Stimulated activated CD4-positive, alpha-beta T cell treated with anti-CD3 and anti-CD28 coated beads, Interleukin-2, amount 100 ng/mL, for 48 hours (primary cell): Measurements from ENCODE around the gene AKAP17A.

Experiments used
- DNase-seq, 2 donors: peaks; one replicate each; pipeline ENCODE4 v3.0.0-alpha.2; 2020

Gene AKAP17A

DNA sequence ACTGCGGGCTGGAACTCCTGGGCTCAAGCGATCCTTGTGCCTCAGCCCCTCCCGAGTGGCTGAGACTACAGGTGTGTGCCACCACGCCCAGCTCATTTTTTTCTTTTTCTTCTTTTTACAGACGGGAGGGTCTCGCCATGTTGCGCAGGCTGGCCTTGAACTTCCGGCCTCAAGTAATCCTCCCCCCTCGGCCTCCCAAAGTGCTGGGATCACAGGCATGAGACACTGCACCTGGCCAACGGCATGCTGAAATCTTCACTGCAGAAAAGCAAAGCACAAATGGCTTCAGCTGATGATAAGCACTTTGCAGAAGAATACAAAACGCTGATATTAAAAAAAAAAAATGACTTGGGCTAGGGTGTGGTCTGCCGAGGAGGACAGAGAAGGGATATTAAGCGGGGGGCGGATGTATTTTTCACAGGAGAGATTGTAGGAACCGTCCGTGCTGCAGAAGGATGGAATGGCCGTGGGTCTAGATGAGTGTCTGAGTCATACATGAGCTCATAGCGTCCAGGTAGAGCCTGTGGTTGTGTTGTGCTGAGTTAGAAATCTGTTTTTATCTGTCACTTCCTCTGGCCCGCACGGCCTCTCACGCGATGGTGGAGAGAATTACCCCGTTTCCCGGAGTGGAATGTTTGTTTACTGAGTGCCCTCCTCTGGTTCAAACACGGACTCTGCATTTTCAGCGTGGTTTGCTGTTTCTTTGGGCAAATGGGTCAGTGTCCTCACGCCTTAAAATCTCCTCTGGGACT is 8.5 kb upstream of the AKAP17A start:
- DNase-seq: peak; percentile 40 to 52

- no peak for DNase-seq
Measured at GRCh38 chrX:1584237-1585011, 7.0 kb upstream of the AKAP17A start.

- no peak for DNase-seq
Measured at GRCh38 chrX:1587161-1587560, 4.2 kb upstream of the AKAP17A start.

GRCh38 chrX:1589356-1590130 is 1.9 kb upstream of the AKAP17A start:
- no peak for DNase-seq

DNA sequence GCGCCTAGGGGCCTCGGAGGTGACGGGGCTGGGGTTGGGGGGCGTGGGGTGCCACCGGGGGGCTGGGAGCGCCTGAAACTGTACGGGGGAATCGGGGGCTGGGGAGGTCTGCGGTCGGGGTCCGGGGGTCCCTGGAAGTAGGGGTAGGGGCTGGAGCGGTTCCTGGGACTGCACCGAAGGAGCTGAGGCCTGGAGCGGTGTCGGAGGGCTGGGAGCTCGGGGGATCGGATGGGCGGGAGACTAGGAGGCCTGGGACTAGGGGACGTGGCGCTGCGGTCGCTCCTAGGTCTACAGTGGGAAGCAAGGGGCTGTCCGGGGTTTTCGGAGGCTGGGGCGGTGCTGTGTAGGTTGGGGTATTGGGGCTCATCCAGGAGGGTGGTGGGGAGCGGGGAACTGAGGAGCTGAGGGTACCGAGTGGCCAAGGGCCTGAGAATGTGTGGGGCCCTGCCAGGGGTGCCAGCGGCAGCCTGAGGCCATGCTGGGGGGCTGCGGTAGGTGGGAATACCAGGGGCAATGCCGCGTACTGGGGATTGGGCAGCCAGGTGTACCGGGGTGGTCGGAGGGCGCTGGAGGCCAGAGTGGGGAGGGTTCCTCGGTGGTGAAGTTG is 562 bp downstream of the AKAP17A start:
- no peak for DNase-seq

GRCh38 chrX:1592470-1593142 is 1.2 kb downstream of the AKAP17A start:
- no peak for DNase-seq

GRCh38 chrX:1593286-1594271 is 2.2 kb downstream of the AKAP17A start:
- no peak for DNase-seq

DNA sequence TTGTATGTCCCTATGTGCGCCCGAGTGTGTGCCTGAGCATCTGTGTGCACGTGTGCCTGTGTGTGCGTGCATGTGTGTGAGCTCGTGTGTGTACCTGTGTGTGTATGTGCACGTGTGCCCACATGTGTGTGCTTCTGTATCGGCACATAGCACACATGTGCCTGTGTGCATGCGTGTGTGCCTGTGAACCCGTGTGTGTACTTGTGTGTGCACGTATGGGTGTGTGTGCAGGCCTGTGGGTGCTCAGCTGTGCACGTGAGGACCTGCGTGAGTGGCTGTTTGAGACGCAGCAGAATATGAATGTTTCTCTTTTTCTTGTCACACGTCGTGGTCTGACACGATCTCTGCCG is 4.3 kb downstream of the AKAP17A start:
- DNase-seq: no peak

GRCh38 chrX:1596676-1597344 is 5.4 kb downstream of the AKAP17A start:
- DNase-seq: no peak

DNA sequence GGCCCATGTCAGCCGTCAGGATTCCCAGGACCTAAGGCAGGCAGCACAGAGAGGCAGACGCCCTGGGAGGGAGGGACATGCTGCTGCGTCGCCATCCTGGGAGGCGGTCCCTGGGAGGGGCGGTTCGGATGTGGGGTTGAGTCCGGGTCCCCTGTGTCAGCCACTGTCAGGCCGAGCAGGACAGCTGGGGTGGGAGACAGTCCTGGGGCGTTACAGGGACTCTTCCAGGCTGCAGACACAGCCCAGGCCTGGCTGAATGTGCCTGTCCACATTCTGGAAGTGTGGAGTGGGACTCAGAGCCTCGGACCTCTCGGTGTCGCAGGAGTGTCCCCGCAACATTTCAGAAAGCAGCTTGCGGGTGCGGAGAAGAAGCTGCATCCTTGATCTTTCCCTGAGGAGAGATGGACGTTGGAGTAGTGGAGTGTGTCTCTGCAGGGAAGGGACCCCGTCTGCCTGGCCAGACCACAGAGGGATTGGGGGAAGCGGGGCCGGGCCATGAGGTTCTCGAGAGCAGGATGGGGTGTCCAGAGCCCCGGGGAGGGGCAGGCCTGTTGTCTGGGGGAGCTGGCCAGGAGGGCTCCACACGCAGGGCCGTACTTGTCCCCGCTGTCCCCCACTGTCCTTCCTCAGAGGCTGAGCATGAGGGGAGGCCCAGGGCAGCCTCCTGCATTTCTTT is 6.1 kb downstream of the AKAP17A start:
- no peak for DNase-seq

GRCh38 chrX:1598021-1598875 is 6.8 kb downstream of the AKAP17A start:
- DNase-seq: no peak

DNA sequence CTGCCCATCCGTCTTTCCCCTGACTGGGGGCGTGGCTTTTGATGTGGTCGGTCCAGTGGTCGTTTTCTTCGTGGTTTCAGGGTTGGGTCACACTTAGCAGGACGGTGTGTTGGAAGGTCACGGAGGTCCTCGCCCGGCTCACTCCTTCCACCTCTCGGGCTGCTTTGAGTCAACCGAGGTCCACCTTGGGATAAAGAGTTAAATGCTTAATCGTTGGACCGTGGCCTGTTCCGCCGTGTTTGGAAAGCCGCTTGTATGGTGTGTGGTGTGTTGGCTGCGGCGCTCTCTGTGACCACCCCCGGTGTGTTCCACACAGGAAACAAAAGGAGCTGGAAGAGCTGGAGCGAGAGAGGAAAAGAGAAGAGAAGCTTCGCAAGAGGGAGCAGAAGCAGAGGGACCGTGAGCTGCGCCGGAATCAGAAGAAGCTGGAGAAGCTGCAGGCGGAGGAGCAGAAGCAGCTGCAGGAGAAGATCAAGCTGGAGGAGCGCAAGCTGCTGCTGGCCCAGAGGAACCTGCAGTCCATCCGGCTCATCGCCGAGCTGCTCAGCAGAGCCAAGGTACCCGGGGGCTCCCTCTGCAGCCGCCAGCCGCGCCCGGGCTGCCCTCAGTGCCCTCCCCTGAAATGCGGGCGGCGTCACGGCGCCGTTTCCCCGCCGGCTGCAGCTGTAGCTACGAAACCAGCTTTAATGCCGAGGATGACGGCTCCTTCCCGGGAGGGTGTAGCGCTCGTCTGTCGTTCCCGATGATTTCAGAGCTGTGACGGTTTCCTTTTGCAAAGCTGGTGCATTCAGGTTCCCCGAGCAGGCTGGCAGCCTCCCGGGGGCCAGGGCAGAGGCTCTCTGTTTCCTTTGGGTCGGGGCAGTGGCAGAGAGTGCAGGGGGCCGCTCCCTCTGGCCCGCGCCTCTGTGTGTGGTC is 7.7 kb downstream of the AKAP17A start:
- DNase-seq: no peak

DNA sequence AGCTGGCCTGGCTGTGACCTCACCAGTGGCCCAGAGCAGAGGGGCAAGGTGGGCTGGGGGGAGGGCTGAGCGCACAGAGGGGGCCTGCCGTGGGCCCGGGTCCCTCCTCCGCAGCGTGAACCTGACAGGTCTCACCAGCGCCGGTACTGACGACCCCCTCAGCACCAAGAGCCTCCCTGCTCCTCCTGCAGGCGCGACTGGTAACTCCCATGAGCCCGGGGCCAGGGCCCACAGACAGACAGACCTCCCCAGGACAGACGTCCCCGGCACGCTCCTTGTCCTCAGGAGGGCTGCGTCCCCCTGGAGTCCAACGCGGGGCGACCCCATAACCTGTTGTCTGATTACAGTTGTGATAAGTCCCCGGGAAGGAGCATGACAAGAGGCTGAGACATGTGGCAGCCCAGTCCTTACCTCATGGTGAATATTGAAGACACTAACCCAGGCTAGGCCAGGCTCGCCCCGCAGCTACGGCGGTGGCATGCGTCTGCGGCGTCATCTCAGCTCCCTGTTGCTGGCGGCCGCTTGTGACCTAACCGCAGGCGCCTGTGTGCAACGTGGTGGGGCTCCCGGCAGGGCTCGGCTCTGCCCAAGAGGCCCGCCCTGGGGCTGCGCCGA is 8.5 kb downstream of the AKAP17A start:
- no peak for DNase-seq

GRCh38 chrX:1600406-1601050 is 9.1 kb downstream of the AKAP17A start:
- no peak for DNase-seq

- no peak for DNase-seq
Measured at GRCh38 chrX:1601051-1601767, 9.8 kb downstream of the AKAP17A start.

GRCh38 chrX:1601768-1602085 is 10.3 kb downstream of the AKAP17A start:
- DNase-seq: no peak

GRCh38 chrX:1602299-1602698 is 10.9 kb downstream of the AKAP17A start:
- DNase-seq: no peak
